PC-3 (cell line): ENCODE data around the gene HAPLN3. TPM values are rescaled to one million over a fixed set of nuclear protein-coding genes. Genes with fewer than 3 reads are reported as not detected.
A peak's percentile ranks its signal among the peaks of the same experiment; 100 is the strongest.
"Not testable (repeated sequence)": the region's sequence is repeated elsewhere in the genome, so short reads cannot be mapped to it uniquely, and the experiment has no call there.

Experiments
- ATAC-seq: fragments of 200-7000 bp; cut with Tn5 transposase; 2 replicates; pipeline ENCODE4 v1.9.1; 2020; ENCODE audit warnings: mild to moderate bottlenecking, moderate library complexity
- BruUV-seq: library from RNA; stranded (reverse); fragments of 400-500 nt; replicated peaks from 2 replicates; lab custom pipeline; 2021; lab: Mats Ljungman, UMichigan
- CTCF ChIA-PET: fragments of 300-600 bp; sonication (Branson Sonifier 250); formaldehyde crosslinking; loops from one replicate; lab custom pipeline; 2022; ENCODE audit warnings: antibody characterized with exemption; lab: Charles Lee
- POLR2A ChIA-PET: fragments of 300-600 bp; sonication (Branson Sonifier 250); formaldehyde crosslinking; loops from one replicate; lab custom pipeline; 2022; ENCODE audit warnings: antibody characterized with exemption; ENCODE audit not compliant: unreplicated experiment; lab: Charles Lee
- DNase-seq: peaks from one replicate; pipeline ENCODE4 v3.0.0-alpha.2; 2015
- H2AFZ ChIP-seq: fragments of 300-600 bp; sonication (generic); 2 replicates; pipeline ENCODE4 v1.6.0; 2016; ENCODE audit warnings: antibody characterized with exemption, low read length
- H3F3A ChIP-seq: fragments of 300-600 bp; sonication (generic); one replicate; pipeline ENCODE4 v1.6.0; 2017; ENCODE audit warnings: antibody characterized with exemption, low read length, control low read depth, mild to moderate bottlenecking; ENCODE audit not compliant: unreplicated experiment
- H3K27ac ChIP-seq: fragments of 300-600 bp; sonication (generic); 2 replicates; pipeline ENCODE4 v1.5.1; 2016; ENCODE audit warnings: mild to moderate bottlenecking, low read length
- H3K27me3 ChIP-seq: fragments of 300-600 bp; sonication (generic); 2 replicates; pipeline ENCODE4 v1.6.1; 2016; ENCODE audit warnings: low read length, mixed read lengths
- H3K36me3 ChIP-seq: fragments of 300-600 bp; sonication (generic); 2 replicates; pipeline ENCODE4 v1.6.1; 2016; ENCODE audit warnings: low read depth, mixed run types, low read length, mixed read lengths
- H3K4me1 ChIP-seq: fragments of 300-600 bp; sonication (generic); 2 replicates; pipeline ENCODE4 v1.5.1; 2016; ENCODE audit warnings: low read length; ENCODE audit not compliant: insufficient read depth
- H3K4me2 ChIP-seq: fragments of 300-600 bp; sonication (generic); 2 replicates; pipeline ENCODE4 v1.6.0; 2016; ENCODE audit warnings: low read length
- H3K4me3 ChIP-seq: fragments of 300-600 bp; sonication (generic); 2 replicates; pipeline ENCODE4 v1.5.1; 2016; ENCODE audit warnings: mild to moderate bottlenecking, low read length, mixed read lengths
- H3K79me2 ChIP-seq: fragments of 300-600 bp; sonication (generic); 2 replicates; pipeline ENCODE4 v1.6.1; 2017; ENCODE audit warnings: low read length, mixed read lengths
- H3K9ac ChIP-seq: fragments of 300-600 bp; sonication (generic); 2 replicates; pipeline ENCODE4 v1.6.0; 2016; ENCODE audit warnings: mild to moderate bottlenecking, low read length
- H3K9me2 ChIP-seq: fragments of 300-600 bp; sonication (generic); replicated peaks from 2 replicates; pipeline ENCODE4 v1.6.1; 2016; ENCODE audit warnings: mixed run types, low read length, mixed read lengths
- H3K9me3 ChIP-seq: fragments of 300-600 bp; sonication (generic); 2 replicates; pipeline ENCODE4 v1.6.1; 2016; ENCODE audit warnings: low read length, mixed read lengths
- H4K20me1 ChIP-seq: fragments of 300-600 bp; sonication (generic); 2 replicates; pipeline ENCODE4 v1.6.1; 2016; ENCODE audit warnings: low read length, mixed read lengths
- EZH2 ChIP-seq: fragments of 300-600 bp; sonication (generic); IDR thresholded peaks from one replicate; pipeline ENCODE4 v1.6.1; 2017; ENCODE audit warnings: antibody characterized with exemption, mild to moderate bottlenecking, low read length; ENCODE audit not compliant: unreplicated experiment
- EZH2phosphoT487 ChIP-seq: fragments of 300-600 bp; sonication (generic); IDR thresholded peaks from 2 replicates; pipeline ENCODE4 v1.6.1; 2018; ENCODE audit warnings: mild to moderate bottlenecking, antibody characterized with exemption, low read length, borderline replicate concordance
- intact Hi-C: fragments of 100-400 bp; cut with micrococcal nuclease; formaldehyde crosslinking; loops from 2 replicates; pipeline ENCODE4 v1.9.0; 2023
- total RNA-seq: library from RNA; depleted of rRNA; stranded (reverse); fragments of >200 nt; gene quantifications from 2 replicates; pipeline ENCODE4 v1.2.3, GENCODE V29; 2014
- TF ChIP-seq, protein P1 (sequence below): fragments of 300-600 bp; sonication (generic); conservative IDR thresholded peaks from 2 replicates; pipeline ENCODE4 v1.5.1; 2017; ENCODE audit warnings: antibody characterized with exemption, low read depth, mild to moderate bottlenecking, low read length

HAPLN3 gene
- total RNA-seq, 1 experiment from 2014 or later = 1.1 TPM

GRCh38 chr15:88932875-88933330 is 37.6 kb upstream of the HAPLN3 start:
- Histone ChIP-seq H3K27ac (no peak overlapping the region), H3K27me3 (no peaks in the 10 kb centered on the region), H3K4me1 (peaks cover 8% of the 10 kb centered on the region), H3F3A (no peaks in the 10 kb centered on the region), H3K9me3 (no peaks in the 10 kb centered on the region), H3K4me2 (no peak overlapping the region), H3K4me3 (no peak overlapping the region), H3K79me2 (no peaks in the 10 kb centered on the region), H3K36me3 (no peaks in the 10 kb centered on the region), H3K9me2 (no peaks in the 10 kb centered on the region), H2AFZ (no peak overlapping the region), H4K20me1 (no peaks in the 10 kb centered on the region), H3K9ac (no peak overlapping the region)
- intact Hi-C loops = no loop called here
- CTCF ChIA-PET = no interaction called here
- ATAC-seq (no peak), DNase-seq (no peak)
- no TSS peak for BruUV-seq
- POLR2A ChIA-PET = no interaction called here
- no peak for TF ChIP-seq EZH2phosphoT487
- TF ChIP-seq, protein P1, sequence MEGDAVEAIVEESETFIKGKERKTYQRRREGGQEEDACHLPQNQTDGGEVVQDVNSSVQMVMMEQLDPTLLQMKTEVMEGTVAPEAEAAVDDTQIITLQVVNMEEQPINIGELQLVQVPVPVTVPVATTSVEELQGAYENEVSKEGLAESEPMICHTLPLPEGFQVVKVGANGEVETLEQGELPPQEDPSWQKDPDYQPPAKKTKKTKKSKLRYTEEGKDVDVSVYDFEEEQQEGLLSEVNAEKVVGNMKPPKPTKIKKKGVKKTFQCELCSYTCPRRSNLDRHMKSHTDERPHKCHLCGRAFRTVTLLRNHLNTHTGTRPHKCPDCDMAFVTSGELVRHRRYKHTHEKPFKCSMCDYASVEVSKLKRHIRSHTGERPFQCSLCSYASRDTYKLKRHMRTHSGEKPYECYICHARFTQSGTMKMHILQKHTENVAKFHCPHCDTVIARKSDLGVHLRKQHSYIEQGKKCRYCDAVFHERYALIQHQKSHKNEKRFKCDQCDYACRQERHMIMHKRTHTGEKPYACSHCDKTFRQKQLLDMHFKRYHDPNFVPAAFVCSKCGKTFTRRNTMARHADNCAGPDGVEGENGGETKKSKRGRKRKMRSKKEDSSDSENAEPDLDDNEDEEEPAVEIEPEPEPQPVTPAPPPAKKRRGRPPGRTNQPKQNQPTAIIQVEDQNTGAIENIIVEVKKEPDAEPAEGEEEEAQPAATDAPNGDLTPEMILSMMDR = no peak
- TF ChIP-seq EZH2 = no peak

- peaks cover 8% of the 10 kb centered on the region for H3K4me1 ChIP-seq
- CTCF ChIA-PET = no interaction called here
- H3K36me3 ChIP-seq = no peaks in the 10 kb centered on the region
- H3K4me2 ChIP-seq = no peak overlapping the region
- no peaks in the 10 kb centered on the region for H3K79me2 ChIP-seq
- no peaks in the 10 kb centered on the region for H3K27me3 ChIP-seq
- DNase-seq (no peak), ATAC-seq (no peak)
- no peaks in the 10 kb centered on the region for H3F3A ChIP-seq
- H3K4me3 ChIP-seq = no peak overlapping the region
- BruUV-seq = no TSS peak
- no peak for TF ChIP-seq EZH2phosphoT487
- TF ChIP-seq, protein P1 = no peak
- TF ChIP-seq EZH2 = no peak
- no peaks in the 10 kb centered on the region for H3K9me3 ChIP-seq
- no peaks in the 10 kb centered on the region for H4K20me1 ChIP-seq
- no peak overlapping the region for H2AFZ ChIP-seq
- POLR2A ChIA-PET = no interaction called here
- intact Hi-C loops = no loop called here
- no peak overlapping the region for H3K27ac ChIP-seq
- no peak overlapping the region for H3K9ac ChIP-seq
- H3K9me2 ChIP-seq = no peaks in the 10 kb centered on the region
Observed at GRCh38 chr15:88932271-88932874, 37.0 kb upstream of the HAPLN3 start.

DNA sequence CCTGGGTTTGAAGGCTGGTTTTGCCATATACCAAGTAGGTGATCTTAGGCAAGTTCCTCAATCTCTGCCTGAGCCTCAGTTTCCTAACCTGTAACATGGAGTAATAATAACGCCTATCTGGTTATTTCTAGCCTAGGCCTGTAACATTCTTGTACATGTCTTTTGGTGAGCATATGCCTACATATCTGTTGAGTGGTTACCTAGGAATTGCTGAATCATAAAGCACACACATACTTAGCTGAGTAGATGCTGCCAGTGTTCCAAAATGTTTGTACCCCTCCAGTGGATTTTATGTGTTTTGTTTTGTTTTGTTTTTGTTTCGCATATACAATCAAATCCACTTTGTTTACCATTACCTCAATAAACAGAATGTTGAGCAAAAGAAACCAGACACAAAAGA is 35.2 kb upstream of the HAPLN3 start:
- Histone ChIP-seq H3F3A (no peaks in the 10 kb centered on the region), H3K4me1 (peaks cover 8% of the 10 kb centered on the region), H3K9ac (no peak overlapping the region), H2AFZ (no peak overlapping the region), H3K27ac (no peak overlapping the region), H3K9me3 (no peaks in the 10 kb centered on the region), H4K20me1 (no peaks in the 10 kb centered on the region), H3K4me3 (no peak overlapping the region), H3K4me2 (no peak overlapping the region), H3K9me2 (no peaks in the 10 kb centered on the region), H3K79me2 (no peaks in the 10 kb centered on the region), H3K27me3 (no peaks in the 10 kb centered on the region), H3K36me3 (no peaks in the 10 kb centered on the region)
- CTCF ChIA-PET = no interaction called here
- TF ChIP-seq EZH2phosphoT487 (no peak), EZH2 (no peak)
- TF ChIP-seq, protein P1 = no peak
- POLR2A ChIA-PET = no interaction called here
- intact Hi-C loops = no loop called here
- no TSS peak for BruUV-seq
- ATAC-seq (no peak), DNase-seq (peak; percentile 20)

DNA sequence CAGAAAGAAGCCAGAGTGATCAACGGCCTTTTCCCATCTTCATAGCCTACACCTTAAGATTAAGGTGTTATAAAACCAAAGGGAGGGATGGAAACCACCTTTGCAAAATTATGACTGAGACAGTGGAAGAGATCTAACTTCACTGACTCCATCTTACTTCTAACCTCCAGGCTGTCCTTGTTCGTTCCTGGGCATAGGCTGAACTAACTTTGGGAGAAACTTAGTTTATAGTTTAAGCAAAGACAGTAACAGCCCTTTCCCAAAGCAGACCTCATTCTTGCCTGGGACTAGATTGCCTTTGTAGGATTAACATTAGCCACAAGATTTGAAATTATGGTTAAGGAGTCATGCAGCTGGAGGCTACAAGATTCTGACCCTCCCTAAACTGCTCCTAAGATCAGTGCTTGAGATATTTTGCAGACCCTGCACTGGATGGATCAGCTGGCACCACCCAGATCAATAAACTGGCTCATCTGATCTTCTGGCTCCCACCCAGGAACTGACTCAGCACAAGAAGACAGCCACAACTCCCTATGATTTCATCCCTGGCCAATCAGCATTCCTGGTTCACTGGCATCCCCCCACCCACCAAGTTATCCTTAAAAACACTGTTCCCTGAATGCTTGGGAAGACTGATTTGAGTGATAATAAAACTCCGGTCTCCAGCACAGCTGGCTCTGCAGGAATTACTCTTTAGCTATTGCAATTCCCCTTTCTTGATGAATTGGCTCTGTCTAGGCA is 34.2 kb upstream of the HAPLN3 start:
- H3K9ac ChIP-seq, H3K4me1 ChIP-seq, ATAC-seq, H3K36me3 ChIP-seq, H3F3A ChIP-seq, H3K4me3 ChIP-seq, H4K20me1 ChIP-seq, POLR2A ChIA-PET, BruUV-seq, H3K27ac ChIP-seq, H3K9me3 ChIP-seq, H3K27me3 ChIP-seq, H3K4me2 ChIP-seq, H3K79me2 ChIP-seq, intact Hi-C loops, CTCF ChIA-PET, H3K9me2 ChIP-seq, H2AFZ ChIP-seq: not testable (repeated sequence)
- DNase-seq = peak; percentile 59
